Calu3 (cell line): Measurements from ENCODE around the gene ATG16L2. TPM values are rescaled to one million over a fixed set of nuclear protein-coding genes. Genes with fewer than 3 reads are reported as not detected.
"Not testable (repeated sequence)": the region's sequence is repeated elsewhere in the genome, so short reads cannot be mapped to it uniquely, and the experiment has no call there.

ENCODE experiments used
- BruUV-seq: library from RNA; stranded (reverse); fragments of 400-500 nt; replicated peaks from 2 replicates; lab custom pipeline; 2021; lab: Mats Ljungman, UMichigan
- CTCF ChIA-PET: fragments of 300-600 bp; sonication (Branson Sonifier 250); formaldehyde crosslinking; loops from one replicate; lab custom pipeline; 2022; ENCODE audit warnings: antibody characterized with exemption; lab: Charles Lee
- DNase-seq: peaks from one replicate; pipeline ENCODE4 v3.0.0; 2022
- H3K27ac Mint-ChIP-seq: one replicate; pipeline ENCODE4 v1.8.0; 2022; ENCODE audit warnings: mixed read lengths; ENCODE audit not compliant: unreplicated experiment
- H3K27me3 Mint-ChIP-seq: one replicate; pipeline ENCODE4 v1.8.0; 2022; ENCODE audit warnings: mixed read lengths; ENCODE audit not compliant: unreplicated experiment
- H3K36me3 Mint-ChIP-seq: one replicate; pipeline ENCODE4 v1.8.0; 2022; ENCODE audit warnings: mild to moderate bottlenecking, moderate library complexity, mixed read lengths; ENCODE audit not compliant: insufficient read depth, unreplicated experiment
- H3K4me1 Mint-ChIP-seq: one replicate; pipeline ENCODE4 v1.8.0; 2022; ENCODE audit warnings: mild to moderate bottlenecking, low read depth, mixed read lengths; ENCODE audit not compliant: unreplicated experiment
- H3K4me3 Mint-ChIP-seq: one replicate; pipeline ENCODE4 v1.8.0; 2022; ENCODE audit warnings: mild to moderate bottlenecking, low read depth, moderate library complexity, mixed read lengths; ENCODE audit not compliant: unreplicated experiment
- H3K9me3 Mint-ChIP-seq: one replicate; pipeline ENCODE4 v1.8.0; 2022; ENCODE audit warnings: low read depth, mixed read lengths; ENCODE audit not compliant: unreplicated experiment
- intact Hi-C: fragments of 100-400 bp; cut with micrococcal nuclease; formaldehyde crosslinking; loops from one replicate; pipeline ENCODE4 v1.10.0; 2022; ENCODE audit not compliant: unreplicated experiment
- total RNA-seq: library from RNA; stranded (reverse); gene quantifications from 2 replicates; pipeline ENCODE4 v1.2.3, GENCODE V29; 2022
- TF ChIP-seq, protein P1 (sequence below): fragments of 200-600 bp; IDR thresholded peaks from one replicate; pipeline ENCODE4 v1.8.0; 2022; ENCODE audit warnings: antibody characterized with exemption; ENCODE audit not compliant: unreplicated experiment

ATG16L2 gene
- total RNA-seq, 1 experiment from 2014 or later = 28.7 TPM

DNA sequence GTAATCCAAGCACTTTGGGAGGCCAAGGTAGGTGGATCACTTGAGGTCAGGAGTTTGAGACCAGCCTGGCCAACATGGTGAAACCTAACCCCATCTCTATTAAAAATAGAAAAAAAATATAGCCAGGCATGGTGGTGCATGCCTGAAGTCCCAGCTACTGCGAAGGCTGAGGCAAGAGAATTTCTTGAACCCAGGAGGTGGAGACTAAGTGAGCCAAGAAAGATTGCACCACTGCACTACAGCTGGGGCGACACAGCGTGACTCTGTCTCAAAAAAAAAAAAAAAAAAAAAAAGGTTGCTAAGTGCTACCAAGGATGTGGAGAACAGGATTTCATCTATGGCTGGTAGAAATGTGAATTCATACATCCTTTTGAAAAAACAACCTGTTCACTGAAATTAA, 36.6 kb downstream of the ATG16L2 start:
- no TSS peak for BruUV-seq
- Mint-ChIP-seq H3K4me3 (no peak overlapping the region), H3K36me3 (no peaks in the 10 kb centered on the region), H3K27me3 (no peaks in the 10 kb centered on the region), H3K27ac (no peak overlapping the region), H3K9me3 (no peaks in the 10 kb centered on the region), H3K4me1 (no peaks in the 10 kb centered on the region)
- DNase-seq = no peak
- intact Hi-C loops = no loop called here
- CTCF ChIA-PET = no interaction called here
- TF ChIP-seq, protein P1, sequence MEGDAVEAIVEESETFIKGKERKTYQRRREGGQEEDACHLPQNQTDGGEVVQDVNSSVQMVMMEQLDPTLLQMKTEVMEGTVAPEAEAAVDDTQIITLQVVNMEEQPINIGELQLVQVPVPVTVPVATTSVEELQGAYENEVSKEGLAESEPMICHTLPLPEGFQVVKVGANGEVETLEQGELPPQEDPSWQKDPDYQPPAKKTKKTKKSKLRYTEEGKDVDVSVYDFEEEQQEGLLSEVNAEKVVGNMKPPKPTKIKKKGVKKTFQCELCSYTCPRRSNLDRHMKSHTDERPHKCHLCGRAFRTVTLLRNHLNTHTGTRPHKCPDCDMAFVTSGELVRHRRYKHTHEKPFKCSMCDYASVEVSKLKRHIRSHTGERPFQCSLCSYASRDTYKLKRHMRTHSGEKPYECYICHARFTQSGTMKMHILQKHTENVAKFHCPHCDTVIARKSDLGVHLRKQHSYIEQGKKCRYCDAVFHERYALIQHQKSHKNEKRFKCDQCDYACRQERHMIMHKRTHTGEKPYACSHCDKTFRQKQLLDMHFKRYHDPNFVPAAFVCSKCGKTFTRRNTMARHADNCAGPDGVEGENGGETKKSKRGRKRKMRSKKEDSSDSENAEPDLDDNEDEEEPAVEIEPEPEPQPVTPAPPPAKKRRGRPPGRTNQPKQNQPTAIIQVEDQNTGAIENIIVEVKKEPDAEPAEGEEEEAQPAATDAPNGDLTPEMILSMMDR = no peak

GRCh38 chr11:72851726-72852125, 37.5 kb downstream of the ATG16L2 start:
- DNase-seq = no peak
- Mint-ChIP-seq H3K27ac (no peak overlapping the region), H3K27me3 (no peaks in the 10 kb centered on the region), H3K36me3 (no peaks in the 10 kb centered on the region), H3K4me3 (no peak overlapping the region), H3K4me1 (no peaks in the 10 kb centered on the region), H3K9me3 (no peaks in the 10 kb centered on the region)
- intact Hi-C loops = no loop called here
- TF ChIP-seq, protein P1 = no peak
- CTCF ChIA-PET = interaction anchor here (0.7 kb wide), 2 partner anchors 75 to 116 kb away, joined by 3 to 5 read pairs; no protein-coding TSS in a partner anchor
- no TSS peak for BruUV-seq

DNA sequence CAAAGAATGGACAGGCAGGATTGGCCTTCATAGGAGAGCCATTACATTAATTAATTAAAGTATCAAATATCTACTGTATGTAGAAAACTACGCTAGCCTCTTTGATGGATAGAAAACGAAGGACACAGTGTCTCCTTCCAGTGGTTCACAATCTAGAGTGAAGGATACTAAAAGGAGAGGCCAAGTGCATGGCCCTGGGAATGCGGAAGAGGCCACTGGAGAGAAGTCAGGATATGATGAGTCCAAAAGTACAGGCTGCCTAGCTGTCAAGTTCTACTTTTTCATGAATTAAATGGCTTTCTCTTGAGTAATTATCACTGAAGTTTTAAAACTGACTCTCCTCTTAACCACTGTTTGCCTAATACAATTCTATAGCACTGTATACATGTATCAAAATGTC, 41.9 kb downstream of the ATG16L2 start:
- TF ChIP-seq, protein P1 = no peak
- intact Hi-C loops = no loop called here
- CTCF ChIA-PET = no interaction called here
- Mint-ChIP-seq H3K27me3 (no peaks in the 10 kb centered on the region), H3K36me3 (no peaks in the 10 kb centered on the region), H3K27ac (no peak overlapping the region), H3K4me1 (no peaks in the 10 kb centered on the region), H3K9me3 (no peaks in the 10 kb centered on the region), H3K4me3 (no peak overlapping the region)
- no peak for DNase-seq
- BruUV-seq = no TSS peak

DNA sequence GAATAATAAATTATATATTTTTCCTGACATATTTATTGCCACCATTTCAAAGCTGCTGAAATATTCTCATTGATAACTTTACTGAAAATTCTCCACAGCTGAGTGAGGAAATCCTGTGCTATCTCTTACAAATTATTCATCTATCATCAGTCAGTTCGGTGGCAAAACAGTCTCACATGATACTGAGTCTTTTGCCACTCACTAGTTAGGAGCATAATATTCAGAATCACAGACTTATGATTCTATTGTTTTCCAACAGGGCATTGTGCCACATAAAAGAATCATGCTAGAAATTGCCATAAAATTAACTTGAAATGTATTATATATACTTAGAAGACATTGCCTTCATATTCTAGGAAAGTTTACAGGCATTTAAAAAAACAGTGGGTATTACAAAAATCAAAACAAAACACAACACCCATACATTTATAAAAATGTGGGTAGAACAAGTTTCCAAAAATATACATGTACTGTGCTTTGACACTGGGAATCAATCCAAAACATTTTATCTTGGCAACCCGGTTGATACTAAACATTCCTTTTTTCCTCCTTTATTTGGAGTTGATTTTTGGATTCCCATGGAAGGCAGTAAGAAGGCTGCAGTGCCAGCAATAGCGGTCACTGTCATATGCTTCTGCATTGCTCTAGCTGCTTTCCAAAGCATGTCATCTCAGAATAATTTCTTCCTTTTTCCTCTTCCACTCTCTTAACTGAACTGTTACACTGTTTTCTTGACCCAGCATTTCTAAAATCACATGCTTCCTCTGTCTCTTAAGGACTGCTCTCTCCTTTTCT, 42.5 kb downstream of the ATG16L2 start:
- Mint-ChIP-seq H3K27me3 (no peaks in the 10 kb centered on the region), H3K36me3 (no peaks in the 10 kb centered on the region), H3K9me3 (no peaks in the 10 kb centered on the region), H3K27ac (no peak overlapping the region), H3K4me1 (no peaks in the 10 kb centered on the region), H3K4me3 (no peak overlapping the region)
- intact Hi-C loops = no loop called here
- TF ChIP-seq, protein P1 = no peak
- no peak for DNase-seq
- no TSS peak for BruUV-seq
- CTCF ChIA-PET = no interaction called here

DNA sequence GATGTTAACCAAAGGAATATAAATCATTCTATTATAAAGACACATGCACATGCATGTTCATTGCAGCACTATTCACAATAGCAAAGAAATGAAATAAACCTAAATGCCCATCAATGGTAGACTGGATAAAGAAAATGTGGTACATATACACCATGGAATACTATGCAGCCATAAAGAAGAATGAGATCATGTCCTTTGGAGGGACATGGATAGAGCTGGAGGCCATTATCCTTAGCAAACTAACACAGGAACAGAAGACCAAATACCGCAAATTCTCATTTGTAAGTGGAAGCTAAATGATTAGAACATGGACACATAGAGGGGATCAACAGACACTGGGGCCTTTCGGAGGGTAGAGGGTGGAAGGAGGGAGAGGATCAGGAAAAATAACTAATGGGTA, 44.1 kb downstream of the ATG16L2 start:
- BruUV-seq, H3K27me3 Mint-ChIP-seq, H3K4me3 Mint-ChIP-seq, DNase-seq, H3K27ac Mint-ChIP-seq, H3K9me3 Mint-ChIP-seq, CTCF ChIA-PET, intact Hi-C loops, H3K36me3 Mint-ChIP-seq, H3K4me1 Mint-ChIP-seq: not testable (repeated sequence)
